ENCODE data around the gene SELENOM.

GRCh38 chr22:31142285-31142684, 34.9 kb upstream of the SELENOM start:
- TF ChIP-seq EZH2 (IDR thresholded peaks at IDR 0.05; ENCODE audit: low read length) = no peak
- TF ChIP-seq CTCF (optimal IDR thresholded peaks at IDR 0.05 in 1 of 3, IDR thresholded peaks at IDR 0.05 in 1 of 3, conservative IDR thresholded peaks at IDR 0.05 in 1 of 3; ENCODE audit: extremely low read depth in 1 of 3, insufficient read depth in 2 of 3, low read length in 3 of 3) = no peak

Data from keratinocyte (primary cell).